GM21423 (cell line): ENCODE measurements around the gene GLTPD2.

Experiments
- ATAC-seq: cut with Tn5 transposase; IDR thresholded peaks from one replicate; pipeline ENCODE4 v1.9.1; 2021; ENCODE audit warnings: mild to moderate bottlenecking, moderate library complexity; ENCODE audit not compliant: unreplicated experiment

GLTPD2 gene

GRCh38 chr17:4788807-4789700, at the start of gene GLTPD2:
Gene GLTPD2, plus strand, starts transcription at chr17:4788964. Its CDS starts 48 bp downstream, at chr17:4789012.
- no peak for ATAC-seq

- no peak for ATAC-seq
Observed at GRCh38 chr17:4739122-4740024, 49.4 kb upstream of the GLTPD2 start, which contains the start of the genes CXCL16 and ZMYND15. Gene CXCL16, minus strand, starts transcription at chr17:4739928. Its CDS starts 589 bp downstream, at chr17:4739339. Gene ZMYND15, plus strand, starts transcription at chr17:4739833. Its CDS starts 716 bp downstream, at chr17:4740549.

- ATAC-seq: no peak
Observed at GRCh38 chr17:4740025-4740351, 48.8 kb upstream of the GLTPD2 start.

- ATAC-seq: no peak
Observed at GRCh38 chr17:4740584-4740983, 48.2 kb upstream of the GLTPD2 start.

- ATAC-seq: no peak
Observed at GRCh38 chr17:4741544-4741943, 47.2 kb upstream of the GLTPD2 start.

- ATAC-seq: no peak
Observed at GRCh38 chr17:4742133-4742532, 46.6 kb upstream of the GLTPD2 start.

- no peak for ATAC-seq
Observed at GRCh38 chr17:4742629-4743028, 46.1 kb upstream of the GLTPD2 start.

GRCh38 chr17:4743216-4743615, 45.5 kb upstream of the GLTPD2 start:
- ATAC-seq: no peak

- no peak for ATAC-seq
Observed at GRCh38 chr17:4743898-4744297, 44.9 kb upstream of the GLTPD2 start.

- no peak for ATAC-seq
Observed at GRCh38 chr17:4744999-4745969, 43.5 kb upstream of the GLTPD2 start.

- ATAC-seq: no peak
Observed at GRCh38 chr17:4747847-4748246, 40.9 kb upstream of the GLTPD2 start.

- no peak for ATAC-seq
Observed at GRCh38 chr17:4748686-4749085, 40.1 kb upstream of the GLTPD2 start.

- ATAC-seq: no peak
Observed at GRCh38 chr17:4750606-4751005, 38.2 kb upstream of the GLTPD2 start.

- ATAC-seq: no peak
Observed at GRCh38 chr17:4751932-4752331, 36.8 kb upstream of the GLTPD2 start.

- no peak for ATAC-seq
Observed at GRCh38 chr17:4753392-4753791, 35.4 kb upstream of the GLTPD2 start.

- no peak for ATAC-seq
Observed at GRCh38 chr17:4759776-4760236, 29.0 kb upstream of the GLTPD2 start.

- ATAC-seq: no peak
Observed at GRCh38 chr17:4764595-4764994, 24.2 kb upstream of the GLTPD2 start.

- no peak for ATAC-seq
Observed at GRCh38 chr17:4766201-4766600, 22.6 kb upstream of the GLTPD2 start.

GRCh38 chr17:4766723-4767122, 22.0 kb upstream of the GLTPD2 start:
- no peak for ATAC-seq

GRCh38 chr17:4768298-4768697, 20.5 kb upstream of the GLTPD2 start:
- ATAC-seq: no peak
